GM13976 (cell line): ENCODE measurements around the gene ARHGEF11.

Experiments used
- DNase-seq: peaks from one replicate; pipeline ENCODE4 v3.0.0; 2012; ENCODE audit warnings: low spot score
- in situ Hi-C: fragments of 300-500 bp; cut with MboI; formaldehyde crosslinking; loops from one replicate; pipeline ENCODE4 v1.12.0; 2022; ENCODE audit warnings: low sequenced_read_pairs, mixed read lengths, inconsistent platforms; ENCODE audit not compliant: unreplicated experiment
- TF ChIP-seq, protein P1 (sequence below): IDR thresholded peaks from 2 replicates; pipeline ENCODE4 v1.5.1; 2012; ENCODE audit warnings: borderline replicate concordance, mild to moderate bottlenecking; ENCODE audit not compliant: insufficient read depth; ENCODE audit errors: extremely low read depth, missing control alignments, control extremely low read depth

Gene ARHGEF11

DNA sequence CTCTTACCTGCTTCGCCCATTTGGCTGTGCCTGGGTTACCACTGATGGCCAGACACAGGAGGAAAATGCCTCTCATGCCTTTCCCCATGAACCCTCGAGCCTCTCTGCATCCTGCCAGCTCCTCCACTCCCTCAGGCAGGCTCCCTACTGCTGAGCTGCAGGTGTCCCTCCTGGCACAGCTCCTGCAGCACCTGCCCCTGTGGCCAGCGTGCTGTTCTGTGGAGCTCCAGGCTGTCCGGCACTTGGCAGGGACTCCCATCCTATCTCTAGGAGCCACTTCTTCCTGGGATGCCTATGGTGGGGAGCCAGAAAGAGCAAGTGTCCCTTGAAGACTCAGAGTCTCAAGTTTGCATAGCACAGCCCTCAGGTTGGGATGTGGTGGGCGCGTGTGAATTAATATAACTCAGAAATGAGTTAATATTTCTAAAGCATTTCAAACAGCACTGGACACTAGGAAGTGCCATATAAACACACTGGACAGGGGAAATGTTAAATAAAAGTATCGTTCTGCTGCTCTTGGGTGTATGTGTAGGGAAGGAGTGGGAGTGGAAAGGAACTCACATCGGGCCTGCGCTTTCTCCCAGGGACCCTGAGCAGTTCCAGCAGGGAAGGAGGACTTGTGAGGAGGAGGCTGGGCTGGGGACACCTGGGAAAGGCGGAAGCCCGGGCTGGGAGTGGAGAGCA, 122.4 kb downstream of the ARHGEF11 start:
- TF ChIP-seq, protein P1, sequence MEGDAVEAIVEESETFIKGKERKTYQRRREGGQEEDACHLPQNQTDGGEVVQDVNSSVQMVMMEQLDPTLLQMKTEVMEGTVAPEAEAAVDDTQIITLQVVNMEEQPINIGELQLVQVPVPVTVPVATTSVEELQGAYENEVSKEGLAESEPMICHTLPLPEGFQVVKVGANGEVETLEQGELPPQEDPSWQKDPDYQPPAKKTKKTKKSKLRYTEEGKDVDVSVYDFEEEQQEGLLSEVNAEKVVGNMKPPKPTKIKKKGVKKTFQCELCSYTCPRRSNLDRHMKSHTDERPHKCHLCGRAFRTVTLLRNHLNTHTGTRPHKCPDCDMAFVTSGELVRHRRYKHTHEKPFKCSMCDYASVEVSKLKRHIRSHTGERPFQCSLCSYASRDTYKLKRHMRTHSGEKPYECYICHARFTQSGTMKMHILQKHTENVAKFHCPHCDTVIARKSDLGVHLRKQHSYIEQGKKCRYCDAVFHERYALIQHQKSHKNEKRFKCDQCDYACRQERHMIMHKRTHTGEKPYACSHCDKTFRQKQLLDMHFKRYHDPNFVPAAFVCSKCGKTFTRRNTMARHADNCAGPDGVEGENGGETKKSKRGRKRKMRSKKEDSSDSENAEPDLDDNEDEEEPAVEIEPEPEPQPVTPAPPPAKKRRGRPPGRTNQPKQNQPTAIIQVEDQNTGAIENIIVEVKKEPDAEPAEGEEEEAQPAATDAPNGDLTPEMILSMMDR: no peak
- in situ Hi-C loops: no loop called here
- DNase-seq: no peak

DNA sequence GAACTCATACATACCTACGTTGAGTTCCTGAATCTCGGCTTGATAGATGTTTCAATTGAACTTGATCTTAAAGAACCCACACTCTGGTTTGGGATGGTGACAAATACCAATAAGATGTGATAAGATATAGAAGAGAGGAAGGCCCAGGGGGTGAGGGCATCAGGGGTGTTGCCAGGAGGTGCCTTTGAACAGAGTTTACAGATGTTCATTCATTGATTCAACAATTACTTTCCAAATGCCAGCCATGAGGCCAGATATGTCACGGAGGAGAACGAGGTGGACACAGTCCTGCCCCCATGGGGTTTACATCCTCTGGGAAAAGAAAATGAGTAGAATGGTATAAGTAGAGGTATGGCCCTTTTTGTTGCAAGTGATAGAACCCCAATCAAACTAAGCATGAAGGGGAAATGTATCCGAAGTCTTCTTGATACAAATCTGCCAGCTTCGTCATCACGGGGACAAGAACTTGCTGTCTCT, 124.5 kb downstream of the ARHGEF11 start:
- DNase-seq: no peak
- TF ChIP-seq, protein P1: no peak
- in situ Hi-C loops: no loop called here

DNA sequence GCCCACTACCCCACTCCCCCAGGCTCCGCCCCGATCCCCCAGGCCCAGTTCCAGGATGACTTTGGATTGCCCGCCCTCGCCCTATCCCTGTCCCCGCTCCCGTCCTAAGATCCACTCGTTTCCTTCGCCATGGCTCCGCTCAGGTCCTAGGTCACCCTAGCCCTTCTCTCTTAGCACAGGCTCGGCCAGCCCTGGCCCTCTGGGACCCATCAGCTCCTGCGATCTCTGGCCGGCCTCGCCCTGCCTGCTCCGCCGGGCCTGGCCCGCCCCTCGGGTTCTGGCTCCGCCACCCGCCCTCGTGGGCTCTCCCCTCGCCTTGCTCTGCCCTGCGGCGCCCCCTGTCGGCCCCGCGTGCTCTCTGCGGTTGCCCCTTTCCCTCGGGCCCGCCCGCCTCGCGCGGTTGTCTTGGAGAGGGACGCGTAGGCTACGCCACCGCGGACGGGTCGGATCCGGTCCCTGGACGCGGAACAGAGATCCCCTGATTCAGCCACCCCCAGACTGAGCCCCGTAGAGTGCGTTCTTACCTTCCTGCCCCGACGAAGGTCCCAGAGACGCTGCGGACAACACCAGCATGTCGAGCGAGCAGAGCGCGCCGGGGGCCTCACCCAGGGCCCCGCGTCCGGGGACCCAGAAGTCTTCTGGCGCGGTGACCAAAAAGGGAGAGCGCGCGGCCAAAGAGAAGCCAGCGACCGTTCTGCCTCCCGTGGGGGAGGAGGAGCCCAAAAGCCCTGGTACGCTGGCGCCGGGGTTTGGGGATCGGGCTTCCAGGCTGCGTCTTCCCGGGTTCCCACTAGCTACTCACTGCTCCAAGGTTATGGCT, 125.1 kb downstream of the ARHGEF11 start, which contains the start of gene LRRC71:
LRRC71 (plus strand) TSS at position 400 of the 820 bp plus-strand sequence; CDS start at position 572, 172 bp downstream.
- TF ChIP-seq, protein P1: peak; percentile 64
- in situ Hi-C loops: no loop called here
- peak; percentile 85 for DNase-seq

DNA sequence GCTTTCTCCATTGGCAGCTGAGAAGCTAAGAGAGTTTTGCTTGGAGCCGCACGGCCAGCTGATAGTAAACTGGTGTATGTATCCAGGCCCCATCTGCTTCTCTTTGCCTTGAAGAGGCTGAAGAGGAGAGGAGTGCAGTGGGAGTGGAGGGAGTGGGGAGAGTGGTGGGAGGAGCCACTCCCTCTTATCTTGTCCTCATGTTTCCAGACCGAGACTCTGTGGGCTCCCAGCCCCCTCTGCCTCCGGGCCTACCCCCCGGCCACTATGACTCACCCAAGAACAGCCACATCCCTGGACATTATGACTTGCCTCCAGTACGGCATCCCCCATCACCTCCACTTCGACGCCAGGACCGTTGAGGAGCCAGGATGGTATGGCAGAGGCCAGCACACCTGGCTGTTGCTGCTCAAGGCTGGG, 131.1 kb downstream of the ARHGEF11 start:
- in situ Hi-C loops: no loop called here
- TF ChIP-seq, protein P1: no peak
- DNase-seq: no peak

DNA sequence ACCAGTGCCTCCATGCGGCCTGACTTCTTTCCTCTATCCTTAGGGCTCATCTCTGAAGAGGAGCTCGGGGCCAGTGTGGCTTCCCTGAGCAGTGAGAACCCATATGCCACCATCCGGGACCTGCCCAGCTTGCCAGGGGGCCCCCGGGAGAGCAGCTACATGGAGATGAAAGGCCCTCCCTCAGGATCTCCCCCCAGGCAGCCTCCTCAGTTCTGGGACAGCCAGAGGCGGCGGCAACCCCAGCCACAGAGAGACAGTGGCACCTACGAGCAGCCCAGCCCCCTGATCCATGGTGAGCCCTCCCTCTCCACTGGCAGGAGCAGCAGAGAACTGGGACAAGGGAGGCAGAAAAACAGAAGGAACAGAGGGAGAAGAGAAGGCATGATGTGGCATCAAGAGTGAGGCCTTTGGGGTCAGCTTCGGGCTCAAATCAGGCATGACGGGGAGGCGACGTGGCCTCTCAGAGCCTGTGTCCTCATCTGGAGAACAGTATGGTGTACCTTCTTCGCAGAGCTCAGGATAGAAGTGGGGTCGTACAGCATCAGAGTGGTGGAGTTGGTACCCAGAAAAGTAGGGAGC, 131.6 kb downstream of the ARHGEF11 start:
- in situ Hi-C loops: no loop called here
- DNase-seq: no peak
- TF ChIP-seq, protein P1: no peak

DNA sequence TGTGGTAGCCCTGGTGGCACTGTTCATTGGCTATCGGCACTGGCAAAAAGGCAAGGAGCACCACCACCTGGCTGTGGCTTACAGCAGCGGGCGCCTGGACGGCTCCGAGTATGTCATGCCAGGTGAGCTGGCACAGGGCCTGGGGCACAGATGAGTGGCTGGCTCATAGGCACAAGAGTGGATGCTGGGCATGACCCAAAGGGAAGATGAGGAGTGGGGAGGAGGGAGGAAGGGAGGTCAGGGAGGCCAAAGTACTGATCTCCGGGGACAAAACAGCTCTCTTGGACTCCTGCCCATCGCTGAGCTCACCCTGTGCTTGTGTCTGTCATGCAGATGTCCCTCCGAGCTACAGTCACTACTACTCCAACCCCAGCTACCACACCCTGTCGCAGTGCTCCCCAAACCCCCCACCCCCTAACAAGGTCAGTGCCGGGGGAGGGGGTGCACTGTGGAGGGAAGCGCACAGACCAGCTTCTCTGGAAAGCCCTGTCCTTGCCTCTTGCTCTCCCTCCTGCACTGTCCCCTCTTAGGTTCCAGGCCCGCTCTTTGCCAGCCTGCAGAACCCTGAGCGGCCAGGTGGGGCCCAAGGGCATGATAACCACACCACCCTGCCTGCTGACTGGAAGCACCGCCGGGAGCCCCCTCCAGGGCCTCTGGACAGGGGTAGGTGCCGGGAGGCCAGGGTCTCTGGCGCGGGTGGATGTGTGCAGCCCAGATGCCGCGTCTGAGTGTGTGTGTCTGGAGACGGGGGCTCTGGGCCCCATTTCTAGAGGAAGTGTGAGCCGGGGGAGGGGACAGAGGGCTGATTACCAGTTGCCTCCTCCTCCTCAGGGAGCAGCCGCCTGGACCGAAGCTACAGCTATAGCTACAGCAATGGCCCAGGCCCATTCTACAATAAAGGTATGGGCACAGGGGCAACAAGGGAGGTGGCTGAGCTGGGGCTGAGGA, 132.4 kb downstream of the ARHGEF11 start:
- TF ChIP-seq, protein P1: no peak
- DNase-seq: no peak
- in situ Hi-C loops: no loop called here
